B cell (primary cell): ENCODE results near the gene NR3C2. TPM values are rescaled to one million over a fixed set of nuclear protein-coding genes. Genes with fewer than 3 reads are reported as not detected.
A peak's percentile ranks its signal among the peaks of the same experiment; 100 is the strongest.

Source experiments
- ATAC-seq: fragments of 200-7000 bp; cut with Tn5 transposase; one replicate; pipeline ENCODE4 v1.10.0; 2021; ENCODE audit warnings: low read depth, mild to moderate bottlenecking, moderate number of reproducible peaks, moderate library complexity
- CTCF ChIA-PET: fragments of 350-600 bp; sonication (Branson Sonifier 250); formaldehyde crosslinking; loops from one replicate; lab custom pipeline; 2021; ENCODE audit warnings: antibody characterized with exemption, inconsistent platforms; lab: Charles Lee
- POLR2A ChIA-PET: fragments of 350-600 bp; sonication (Branson Sonifier 250); formaldehyde crosslinking; loops from one replicate; lab custom pipeline; 2021; ENCODE audit warnings: antibody characterized with exemption; lab: Charles Lee
- DNase-seq: peaks from one replicate; pipeline ENCODE4 v3.0.0; 2013
- H2AFZ ChIP-seq: 2 replicates; pipeline ENCODE4 v1.6.1; 2012; ENCODE audit warnings: mild to moderate bottlenecking, low read depth, low read length; ENCODE audit not compliant: insufficient read depth, poor library complexity, severe bottlenecking
- H3K27ac ChIP-seq, 2 donors: 1 replicate in 1 of 2; 2 replicates in 1 of 2; pipeline ENCODE4 v1.5.1; 2012 to 2013; ENCODE audit warnings: low read length in 2 of 2, mild to moderate bottlenecking in 2 of 2, moderate library complexity in 1 of 2
- H3K27me3 ChIP-seq, 4 experiments: fragments of 200-600 bp in 1 of 4; sonication (generic) in 1 of 4; replicated peaks in 1 of 4; 1 replicate in 2 of 4; 2 replicates in 2 of 4; pipeline versions ENCODE4 v1.6.1 to v1.7.0; 2013 to 2016; ENCODE audit warnings: low read length in 3 of 4, mild to moderate bottlenecking in 2 of 4, mixed read lengths in 1 of 4, moderate library complexity in 1 of 4; ENCODE audit not compliant: insufficient read depth in 4 of 4, control insufficient read depth in 3 of 4; ENCODE audit errors: control extremely low read depth in 1 of 4
- H3K36me3 ChIP-seq, 2 experiments: replicated peaks in 1 of 2; 1 replicate in 1 of 2; 2 replicates in 1 of 2; pipeline versions ENCODE4 v1.6.1 to v1.7.1; 2013; ENCODE audit warnings: low read length in 1 of 2; ENCODE audit not compliant: insufficient read depth in 2 of 2, control insufficient read depth in 1 of 2; ENCODE audit errors: control extremely low read depth in 1 of 2, extremely low read depth in 1 of 2
- H3K4me1 ChIP-seq, 2 donors: fragments of 200-600 bp in 1 of 2; sonication (generic) in 1 of 2; 1 replicate in 1 of 2; 2 replicates in 1 of 2; pipeline versions ENCODE4 v1.5.1 to v1.6.1; 2013 to 2017; ENCODE audit warnings: low read length in 2 of 2; ENCODE audit not compliant: control insufficient read depth in 2 of 2, insufficient read depth in 2 of 2
- H3K4me2 ChIP-seq: replicated peaks from 2 replicates; pipeline ENCODE3; 2012; ENCODE audit warnings: mild to moderate bottlenecking, low read depth, low read length; ENCODE audit not compliant: poor library complexity, severe bottlenecking
- H3K4me3 ChIP-seq, 5 experiments: fragments of 200-600 bp in 1 of 5; sonication (generic) in 1 of 5; 1 replicate in 3 of 5; 2 replicates in 2 of 5; pipeline versions ENCODE4 v1.5.1 to v1.7.0; 2011 to 2016; ENCODE audit warnings: low read length in 4 of 5, mild to moderate bottlenecking in 4 of 5, low read depth in 2 of 5, control low read depth in 1 of 5, moderate library complexity in 1 of 5; ENCODE audit not compliant: insufficient read depth in 1 of 5; ENCODE audit errors: control extremely low read depth in 1 of 5, extremely low read depth in 1 of 5
- H3K79me2 ChIP-seq: fragments of 200-600 bp; sonication (generic); one replicate; pipeline ENCODE4 v1.6.0; 2016; ENCODE audit warnings: low read length; ENCODE audit not compliant: control insufficient read depth, insufficient read depth
- H3K9ac ChIP-seq: fragments of 200-600 bp; sonication (generic); 2 replicates; pipeline ENCODE4 v1.6.1; 2017; ENCODE audit warnings: mild to moderate bottlenecking, low read length, moderate library complexity
- H3K9me3 ChIP-seq, 3 donors: one replicate each; pipeline versions ENCODE4 v1.6.1 to v1.7.1; 2013; ENCODE audit warnings: low read length in 2 of 3; ENCODE audit not compliant: control insufficient read depth in 2 of 3, insufficient read depth in 1 of 3; ENCODE audit errors: control extremely low read depth in 1 of 3
- H4K20me1 ChIP-seq: 2 replicates; pipeline ENCODE4 v1.6.0; 2012; ENCODE audit warnings: mild to moderate bottlenecking, low read length; ENCODE audit not compliant: insufficient read depth, control insufficient read depth, poor library complexity, severe bottlenecking
- H3K27ac Mint-ChIP-seq: one replicate; pipeline ENCODE4 v1.8.0; 2021; ENCODE audit warnings: mixed read lengths
- H3K27me3 Mint-ChIP-seq: one replicate; pipeline ENCODE4 v1.8.0; 2021; ENCODE audit warnings: mixed read lengths
- H3K4me1 Mint-ChIP-seq: one replicate; pipeline ENCODE4 v1.8.0; 2021; ENCODE audit warnings: mixed read lengths
- H3K4me3 Mint-ChIP-seq: one replicate; pipeline ENCODE4 v1.8.0; 2021; ENCODE audit warnings: mixed read lengths
- H3K9me3 Mint-ChIP-seq: one replicate; pipeline ENCODE4 v1.8.0; 2022; ENCODE audit warnings: mixed read lengths; ENCODE audit not compliant: insufficient read depth
- EZH2 ChIP-seq: IDR thresholded peaks from 2 replicates; pipeline ENCODE4 v1.6.1; 2012; ENCODE audit warnings: borderline replicate concordance, low read depth, mild to moderate bottlenecking, moderate library complexity, low read length; ENCODE audit not compliant: insufficient read depth, poor library complexity, severe bottlenecking
- WGBS: methylation state at CpG from one replicate; pipeline ENCODE4 v1.1.5; 2013; ENCODE audit warnings: missing lambda C conversion rate; ENCODE audit not compliant: insufficient coverage; 5-methylcytosine and 5-hydroxymethylcytosine counted together
- intact Hi-C: fragments of 100-400 bp; cut with micrococcal nuclease; formaldehyde crosslinking; loops from one replicate; pipeline ENCODE4 v1.10.0; 2022
- polyA minus RNA-seq: library from RNA; depleted of rRNA, polyadenylated mRNA; stranded (reverse); fragments of >200 nt; gene quantifications from 2 replicates; pipeline ENCODE4 v1.2.3, GENCODE V29; 2012
- polyA plus RNA-seq: library from polyadenylated mRNA; depleted of rRNA; stranded (reverse); fragments of >200 nt; gene quantifications from 2 replicates; pipeline ENCODE4 v1.2.3, GENCODE V29; 2012
- total RNA-seq, 2 donors: library from RNA; stranded (reverse); fragments of 120-200 nt in 1 of 2; gene quantifications; 1 replicate in 1 of 2; 2 replicates in 1 of 2; pipeline versions ENCODE4 v1.2.3 to v1.2.4, GENCODE V29; 2013 to 2022
- TF ChIP-seq, protein P1 (sequence below): fragments of 200-600 bp; IDR thresholded peaks from one replicate; pipeline ENCODE4 v1.8.0; 2022; ENCODE audit warnings: antibody characterized with exemption, mild to moderate bottlenecking

The NR3C2 gene
- 19.3 and 21.3 TPM in 2 replicates for total RNA-seq
- total RNA-seq (2013): 13.5 TPM
- 5.9 and 6.7 TPM in 2 replicates for polyA plus RNA-seq
- polyA minus RNA-seq: 11.6 and 16.5 TPM in 2 replicates

DNA sequence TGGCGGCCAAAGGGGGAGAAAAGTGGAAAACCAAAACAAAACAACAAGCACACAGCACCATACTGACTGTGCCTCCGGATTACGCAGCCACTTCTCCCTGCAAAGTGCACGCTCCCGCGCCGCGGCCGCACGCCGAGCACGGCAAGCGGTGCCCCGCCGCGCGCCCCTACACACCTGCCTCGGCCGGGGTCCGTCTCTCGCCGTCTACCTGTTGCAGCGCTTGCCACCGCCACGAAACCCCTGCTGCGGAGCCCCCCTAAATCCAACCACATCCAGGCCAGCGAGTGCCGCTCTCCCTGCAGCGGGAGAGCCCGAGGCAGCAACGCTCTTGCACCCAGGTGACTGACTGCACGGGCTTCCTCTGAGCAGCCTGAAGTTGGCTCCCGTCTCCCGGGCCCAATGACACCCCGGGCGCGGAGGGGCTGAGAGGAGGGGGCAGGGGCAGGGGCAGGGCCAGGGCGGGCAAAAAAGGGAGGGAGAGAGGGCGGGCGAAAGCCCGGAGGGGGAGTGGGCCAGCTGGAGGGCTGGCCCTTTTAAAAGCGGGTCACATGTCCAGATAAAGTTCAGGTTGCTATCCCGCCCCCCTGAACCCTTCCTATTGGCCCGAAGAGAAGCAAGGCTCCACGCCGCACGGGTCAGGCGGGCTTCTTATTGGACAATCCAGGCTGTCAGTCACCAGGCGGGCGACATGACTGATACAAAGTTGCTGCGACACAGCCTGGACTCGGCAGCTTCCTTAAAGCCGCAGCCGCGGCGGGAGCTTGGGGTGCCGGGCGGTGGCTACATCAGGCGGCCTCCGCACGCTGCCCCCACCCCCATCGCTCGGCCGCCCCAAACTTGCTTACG, at the start of gene NR3C2:
Gene NR3C2, minus strand, starts transcription at position 429 of the 846 bp plus-strand sequence.
- no peaks in the 10 kb centered on the region for H3K9me3 Mint-ChIP-seq
- ChIA-PET POLR2A (interaction anchor here (0.6 kb wide), 1 partner anchor 288 kb away, joined by 5 read pairs; no protein-coding TSS in a partner anchor), CTCF (interaction anchor here (0.8 kb wide), 1 partner anchor 385 kb away, joined by 3 read pairs; no protein-coding TSS in a partner anchor)
- Histone ChIP-seq H3K27me3 (peaks cover 0 to 12% (median 6%) of the 10 kb centered on the region in 4 experiments), H3K9me3 (no peaks in the 10 kb centered on the region), H3K36me3 (no peaks in the 10 kb centered on the region), H3K79me2 (peaks cover 8% of the 10 kb centered on the region), H3K27ac (peak within 1 kb of the TSS; percentile 94), H2AFZ (peak within 1 kb of the TSS; percentile 97), H3K4me2 (peak within 1 kb of the TSS; percentile 93), H3K4me3 (peak within 1 kb of the TSS; percentile 72 to 98 (median 94)), H3K9ac (peak within 1 kb of the TSS; percentile 100), H4K20me1 (no peaks in the 10 kb centered on the region), H3K4me1 (peaks cover 19 to 29% of the 10 kb centered on the region in 2 donors)
- H3K27ac Mint-ChIP-seq: peak within 1 kb of the TSS; percentile 100
- ATAC-seq (peak; percentile 79), DNase-seq (peak; percentile 98)
- no peaks in the 10 kb centered on the region for H3K27me3 Mint-ChIP-seq
- WGBS: under 1% methylated on average over 60 of the region's 65 CpGs
- peak within 1 kb of the TSS; percentile 95 for H3K4me3 Mint-ChIP-seq
- peaks cover 32% of the 10 kb centered on the region for H3K4me1 Mint-ChIP-seq
- TF ChIP-seq, protein P1, sequence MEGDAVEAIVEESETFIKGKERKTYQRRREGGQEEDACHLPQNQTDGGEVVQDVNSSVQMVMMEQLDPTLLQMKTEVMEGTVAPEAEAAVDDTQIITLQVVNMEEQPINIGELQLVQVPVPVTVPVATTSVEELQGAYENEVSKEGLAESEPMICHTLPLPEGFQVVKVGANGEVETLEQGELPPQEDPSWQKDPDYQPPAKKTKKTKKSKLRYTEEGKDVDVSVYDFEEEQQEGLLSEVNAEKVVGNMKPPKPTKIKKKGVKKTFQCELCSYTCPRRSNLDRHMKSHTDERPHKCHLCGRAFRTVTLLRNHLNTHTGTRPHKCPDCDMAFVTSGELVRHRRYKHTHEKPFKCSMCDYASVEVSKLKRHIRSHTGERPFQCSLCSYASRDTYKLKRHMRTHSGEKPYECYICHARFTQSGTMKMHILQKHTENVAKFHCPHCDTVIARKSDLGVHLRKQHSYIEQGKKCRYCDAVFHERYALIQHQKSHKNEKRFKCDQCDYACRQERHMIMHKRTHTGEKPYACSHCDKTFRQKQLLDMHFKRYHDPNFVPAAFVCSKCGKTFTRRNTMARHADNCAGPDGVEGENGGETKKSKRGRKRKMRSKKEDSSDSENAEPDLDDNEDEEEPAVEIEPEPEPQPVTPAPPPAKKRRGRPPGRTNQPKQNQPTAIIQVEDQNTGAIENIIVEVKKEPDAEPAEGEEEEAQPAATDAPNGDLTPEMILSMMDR: no peak
- TF ChIP-seq EZH2: no peak
- intact Hi-C loops: loop anchor here (5.0 kb wide), 2 partner anchors 825 to 1920 kb away; partner anchors contain the start of genes SLC10A7 and TMEM184C

DNA sequence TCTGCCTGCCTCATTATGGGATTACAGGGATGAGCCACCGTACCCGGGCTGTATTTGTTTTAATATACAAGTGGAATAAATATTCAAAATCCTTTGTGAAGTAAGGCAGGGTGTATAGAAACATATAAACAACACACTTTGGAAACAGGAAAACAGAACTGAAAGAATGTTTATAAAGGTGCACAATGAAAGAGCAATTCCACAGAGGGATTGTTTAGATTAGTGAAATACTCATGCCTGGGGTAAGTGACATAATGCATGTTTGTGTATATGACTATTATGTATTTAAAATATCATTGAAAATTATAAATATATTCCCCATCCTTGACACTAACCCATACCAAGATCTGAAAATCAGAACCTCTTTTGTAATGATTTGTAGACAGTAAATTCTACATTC, 45.0 kb upstream of the NR3C2 start:
- H2AFZ ChIP-seq: no peak overlapping the region

More for the DNA sequence above, 45.0 kb upstream of the NR3C2 start:
- no peak for ATAC-seq
- intact Hi-C loops: no loop called here
- no peak overlapping the region for H3K4me3 Mint-ChIP-seq
- Histone ChIP-seq H3K27me3 (no peaks in the 10 kb centered on the region), H3K9ac (no peak overlapping the region), H3K27ac (no peak overlapping the region), H3K36me3 (no peaks in the 10 kb centered on the region), H3K4me1 (no peaks in the 10 kb centered on the region), H3K4me2 (no peak overlapping the region), H3K9me3 (peaks cover 0 to 3% (median 0%) of the 10 kb centered on the region in 3 donors), H3K4me3 (no peak overlapping the region), H4K20me1 (no peaks in the 10 kb centered on the region), H3K79me2 (no peaks in the 10 kb centered on the region)
- no peaks in the 10 kb centered on the region for H3K4me1 Mint-ChIP-seq
- ChIA-PET POLR2A (no interaction called here), CTCF (no interaction called here)
- H3K27me3 Mint-ChIP-seq: no peaks in the 10 kb centered on the region
- DNase-seq: no peak
- H3K9me3 Mint-ChIP-seq: no peaks in the 10 kb centered on the region
- no CpG with 5 or more reads among the region's 2 CpGs for WGBS
- H3K27ac Mint-ChIP-seq: no peak overlapping the region
- TF ChIP-seq, protein P1: no peak
- no peak for TF ChIP-seq EZH2
